Hematopoietic multipotent progenitor cell treated with erythropoietin and hydrocortisone succinate and interleukin-3 and kit ligand, for 8 days (in vitro differentiated cells): ENCODE results near the gene B3GNT8.
"Not testable (repeated sequence)": the region's sequence is repeated elsewhere in the genome, so short reads cannot be mapped to it uniquely, and the experiment has no call there.

ENCODE experiments used
- DNase-seq: peaks from one replicate; pipeline ENCODE4 v3.0.0-alpha.2; 2015

The B3GNT8 gene

GRCh38 chr19:41412953-41413352 is 14.2 kb downstream of the B3GNT8 start:
- no peak for DNase-seq

DNA sequence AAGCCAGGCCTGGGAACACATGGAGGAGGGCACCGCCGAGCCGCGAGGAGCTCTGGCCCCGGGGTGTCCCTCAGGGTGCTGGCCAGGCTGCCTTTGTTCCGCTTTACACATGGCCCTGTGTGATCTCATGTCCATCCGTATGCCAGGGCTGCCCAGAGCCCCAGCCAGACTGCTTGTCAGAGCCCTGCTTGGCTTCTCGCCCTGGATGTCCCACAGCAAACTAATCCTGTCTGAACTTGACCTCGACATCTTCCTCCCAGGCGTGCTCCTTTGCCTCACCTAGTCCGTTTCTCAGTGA is 15.3 kb downstream of the B3GNT8 start:
- DNase-seq = no peak

- no peak for DNase-seq
Observed at GRCh38 chr19:41411100-41411967, 15.8 kb downstream of the B3GNT8 start.

GRCh38 chr19:41410336-41411054 is 16.7 kb downstream of the B3GNT8 start:
- no peak for DNase-seq

DNA sequence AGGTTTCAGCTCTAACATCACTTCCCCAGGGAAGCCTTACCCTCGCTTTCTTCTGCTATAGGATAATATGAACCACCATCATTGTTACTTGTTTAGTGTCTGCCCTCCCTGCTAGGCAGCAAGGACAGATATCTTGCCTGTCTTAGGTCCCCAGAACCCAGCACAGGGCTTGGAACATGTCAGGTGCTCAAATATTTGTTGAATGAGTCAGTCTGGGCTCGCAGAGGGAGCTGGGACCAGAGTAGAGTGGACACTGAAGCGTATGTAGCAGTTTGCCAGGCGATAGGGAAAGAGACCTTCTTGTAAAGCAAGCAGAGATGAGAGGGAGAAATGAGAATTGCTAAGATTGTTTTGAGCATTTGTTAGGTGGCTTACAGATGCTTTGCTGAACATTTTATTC is 17.9 kb downstream of the B3GNT8 start:
- DNase-seq = no peak

GRCh38 chr19:41408846-41409245 is 18.3 kb downstream of the B3GNT8 start:
- DNase-seq = not testable (repeated sequence)

- no peak for DNase-seq
Observed at GRCh38 chr19:41408256-41408655, 18.9 kb downstream of the B3GNT8 start.

DNA sequence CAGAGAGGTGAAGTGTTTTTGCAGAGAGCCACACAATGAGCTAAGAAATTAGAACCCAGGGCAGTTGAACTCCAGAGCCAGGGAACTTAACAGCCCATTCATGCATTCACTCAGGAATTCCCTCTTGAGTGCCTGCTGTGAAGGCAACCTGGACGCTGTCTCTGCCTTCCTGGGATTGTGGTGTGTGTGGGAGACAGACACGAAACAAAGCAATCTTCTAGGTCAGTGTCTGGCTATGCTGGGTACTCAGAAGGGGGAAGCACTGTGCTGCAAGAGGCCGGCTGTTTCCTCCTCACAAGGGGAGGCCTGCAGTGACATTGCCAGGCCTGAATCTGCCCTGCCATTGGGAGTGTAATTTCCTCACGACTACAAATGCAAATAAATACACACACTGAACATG is 19.9 kb downstream of the B3GNT8 start:
- DNase-seq = no peak

DNA sequence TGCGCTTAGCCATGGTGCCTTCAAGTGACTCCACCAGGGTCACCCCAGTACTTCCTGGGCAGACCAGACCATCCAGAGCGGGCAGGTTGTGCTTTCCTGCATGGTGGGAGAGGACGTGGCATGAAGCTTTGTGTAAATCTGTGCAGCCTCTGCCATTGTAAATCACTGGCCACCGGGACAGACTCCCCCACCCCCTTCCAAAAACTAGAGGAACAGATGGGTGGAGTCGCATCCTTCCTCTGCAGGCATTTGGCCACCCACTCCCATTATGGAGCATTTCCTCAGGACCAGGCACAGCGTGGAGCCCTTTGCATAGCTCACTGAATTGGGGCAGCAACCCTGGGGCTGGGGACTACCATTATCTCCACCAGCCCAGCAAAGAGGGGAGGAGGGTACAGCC is 21.4 kb downstream of the B3GNT8 start:
- DNase-seq = no peak

- no peak for DNase-seq
Observed at GRCh38 chr19:41403181-41403970, 23.8 kb downstream of the B3GNT8 start.

DNA sequence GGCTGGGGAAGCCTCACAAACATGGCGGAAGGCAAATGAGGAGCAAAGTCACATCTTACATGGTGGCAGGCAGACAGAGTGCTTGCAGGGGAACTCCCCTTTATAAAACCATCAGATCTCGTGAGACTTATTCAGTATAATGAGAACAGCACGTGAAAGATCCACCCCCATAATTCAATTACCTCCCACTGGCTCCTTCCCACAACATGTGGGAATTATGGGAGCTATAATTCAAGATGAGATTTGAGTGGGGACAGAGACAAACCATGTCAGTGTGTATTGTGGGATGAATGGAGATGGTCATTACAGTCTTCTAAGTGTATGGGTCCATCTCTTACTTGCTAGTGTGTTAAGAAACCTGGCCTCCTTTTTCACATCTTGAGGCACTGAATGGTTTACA is 25.2 kb downstream of the B3GNT8 start:
- DNase-seq = no peak

DNA sequence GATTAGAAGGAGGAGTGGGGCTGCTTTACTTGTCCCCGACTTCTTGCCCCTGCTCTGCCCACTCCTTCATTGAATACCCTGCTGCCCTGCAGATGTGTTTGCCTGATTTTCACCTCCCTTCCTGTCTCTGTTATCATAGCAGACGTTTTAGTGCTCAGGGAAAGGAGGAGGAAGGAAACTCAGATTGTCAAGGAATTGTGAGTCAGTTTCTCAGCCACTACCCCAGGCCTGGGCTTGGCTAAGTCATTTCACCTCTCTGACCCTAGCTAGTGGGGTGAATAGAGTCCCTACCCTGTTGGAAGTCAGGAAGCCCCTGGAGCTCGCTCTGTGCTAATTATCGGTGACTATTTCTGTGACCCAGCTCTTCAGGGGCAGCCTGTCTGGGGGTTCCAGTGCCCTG is 25.7 kb downstream of the B3GNT8 start:
- no peak for DNase-seq

- DNase-seq = no peak
Observed at GRCh38 chr19:41399525-41399924, 27.6 kb downstream of the B3GNT8 start.

- DNase-seq = no peak
Observed at GRCh38 chr19:41399091-41399490, 28.1 kb downstream of the B3GNT8 start.

DNA sequence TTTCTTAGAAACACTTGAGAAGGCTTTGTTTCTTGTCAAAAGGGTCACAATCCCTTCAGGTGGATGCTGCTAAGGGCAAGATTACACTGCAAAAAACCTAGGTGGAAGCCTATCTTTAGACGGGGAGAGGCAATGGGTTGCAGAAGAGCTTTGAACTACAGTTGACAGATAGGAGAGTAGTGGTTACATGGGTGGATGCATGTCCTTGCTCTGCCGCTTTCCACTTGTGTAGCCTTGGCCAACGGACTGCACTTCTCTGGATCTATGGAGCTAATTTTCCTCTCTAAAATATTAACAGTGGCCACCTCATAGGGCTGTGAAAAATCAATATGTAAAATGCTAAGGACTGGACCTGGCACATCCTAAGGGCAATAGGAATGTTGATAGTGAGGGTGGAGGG is 28.6 kb downstream of the B3GNT8 start:
- DNase-seq = peak; percentile 28

- no peak for DNase-seq
Observed at GRCh38 chr19:41398050-41398418, 29.1 kb downstream of the B3GNT8 start.

DNA sequence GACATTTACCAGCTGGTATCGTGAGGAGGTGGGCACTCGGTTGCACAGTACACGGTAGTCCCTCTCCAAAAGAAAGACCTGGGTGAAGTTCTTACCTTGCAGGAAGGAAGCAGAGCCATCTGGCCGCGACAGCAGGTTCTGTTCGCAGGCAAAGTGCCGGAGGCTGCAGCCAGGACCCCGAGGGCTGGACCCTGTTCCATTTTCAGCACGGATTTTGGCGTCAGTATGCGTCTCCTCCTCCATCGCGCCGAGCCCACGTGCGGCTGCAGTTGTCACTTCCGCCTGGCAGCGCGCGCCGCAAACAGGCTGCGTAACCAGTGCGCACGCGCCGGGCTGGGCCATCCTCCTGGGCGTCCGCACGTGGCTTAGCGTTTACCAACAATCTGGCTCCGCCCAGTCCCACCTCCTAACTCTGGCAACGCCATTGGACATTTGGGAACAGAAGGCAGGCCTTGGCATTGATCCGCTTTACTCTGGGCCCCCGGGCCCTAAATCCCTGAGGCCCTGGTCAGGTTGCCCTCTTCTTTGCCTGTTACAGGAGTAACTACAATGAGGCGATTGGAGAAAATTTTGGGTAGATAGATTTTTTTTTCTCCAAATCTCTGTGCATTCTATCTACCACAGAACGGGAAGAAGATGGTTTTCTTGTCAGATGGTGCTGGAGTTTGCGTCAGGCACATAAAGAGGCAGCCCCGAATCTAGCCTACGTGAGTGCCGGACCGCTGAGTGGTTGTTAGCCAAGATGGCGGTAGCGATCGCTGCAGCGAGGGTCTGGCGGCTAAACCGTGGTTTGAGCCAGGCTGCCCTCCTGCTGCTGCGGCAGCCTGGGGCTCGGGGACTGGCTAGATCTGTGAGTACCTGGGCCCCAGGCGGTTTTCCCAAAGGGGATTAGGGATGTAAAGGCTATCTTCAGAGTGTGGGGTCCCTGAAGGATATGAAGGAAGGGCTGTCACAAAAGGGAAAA is 29.8 kb downstream of the B3GNT8 start, which contains the start of the genes BCKDHA and EXOSC5:
TSS of gene BCKDHA (plus strand) at position 733 of the 964 bp plus-strand sequence. CDS start at position 743, 10 bp downstream.
TSS of gene EXOSC5 (minus strand) at position 274 of the 964 bp plus-strand sequence. CDS start at position 243, 31 bp downstream.
- DNase-seq = peak; percentile 100

- DNase-seq = no peak
Observed at GRCh38 chr19:41395355-41395754, 31.8 kb downstream of the B3GNT8 start.

- no peak for DNase-seq
Observed at GRCh38 chr19:41392775-41393174, 34.4 kb downstream of the B3GNT8 start.

DNA sequence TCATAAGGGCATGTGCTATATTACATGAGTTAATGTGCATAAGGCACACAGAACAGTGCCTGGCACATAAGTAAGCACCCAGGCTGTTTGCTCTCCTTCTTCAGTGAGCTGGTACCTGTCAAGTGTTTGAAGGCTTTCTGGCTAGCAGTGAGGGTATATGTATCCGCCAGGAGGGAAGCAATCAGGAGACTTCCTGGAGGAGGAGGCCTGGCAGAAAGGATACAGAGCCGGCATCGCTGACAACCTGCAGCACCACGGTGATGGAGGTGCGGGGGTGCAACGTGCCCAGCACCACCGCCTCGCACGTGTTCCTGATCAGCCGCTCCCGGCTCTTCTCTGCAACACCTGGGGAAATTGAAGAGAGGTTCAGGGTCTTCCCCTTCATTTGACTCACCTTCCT is 35.6 kb downstream of the B3GNT8 start:
- DNase-seq = no peak

DNA sequence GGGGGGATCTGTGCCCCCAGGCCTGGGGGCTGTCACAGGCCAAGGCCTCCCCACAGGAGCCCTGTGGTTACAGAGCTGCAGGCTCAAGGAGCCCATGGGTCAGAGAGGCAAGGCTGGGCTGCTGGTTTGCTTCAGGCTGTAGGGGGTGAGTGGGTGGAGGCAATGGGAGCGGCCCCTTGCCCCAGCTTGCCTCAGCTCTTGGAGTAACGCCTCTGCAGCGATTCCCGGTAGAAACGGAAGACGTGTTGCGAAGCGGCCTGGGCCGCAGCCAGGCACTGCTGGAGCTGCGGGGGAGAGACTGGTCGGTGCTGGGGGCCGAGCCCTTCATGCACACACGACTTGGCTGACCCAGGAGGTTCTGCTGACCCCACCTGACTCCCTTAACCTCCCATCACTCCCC is 40.7 kb downstream of the B3GNT8 start:
- DNase-seq = no peak

GRCh38 chr19:41384351-41384750 is 42.8 kb downstream of the B3GNT8 start:
- no peak for DNase-seq
